Heart right ventricle (tissue), 16 donors: ENCODE data around the gene PRPF4. TPM values are rescaled to one million over a fixed set of nuclear protein-coding genes. Genes with fewer than 3 reads are reported as not detected.

Experiments
- ATAC-seq, 8 donors: fragments of 200-7000 bp; cut with Tn5 transposase; one replicate each; pipeline ENCODE4 v1.9.1; 2020; ENCODE audit warnings: mild to moderate bottlenecking in 8 of 8, moderate library complexity in 8 of 8, moderate number of reproducible peaks in 1 of 8
- DNase-seq, 2 donors: peaks; one replicate each; pipeline ENCODE4 v3.0.0-alpha.2; 2020
- H3K27ac ChIP-seq, 10 donors: fragments of 200-600 bp; sonication (generic) in 2 of 10; one replicate each; pipeline versions ENCODE4 v1.5.0 to v1.8.0; 2020 to 2022; ENCODE audit warnings: mild to moderate bottlenecking in 3 of 10
- H3K27me3 ChIP-seq, 7 donors: fragments of 200-600 bp; one replicate each; pipeline ENCODE4 v1.8.0; 2021 to 2022; ENCODE audit warnings: mild to moderate bottlenecking in 2 of 7
- H3K36me3 ChIP-seq, 9 donors: fragments of 200-600 bp; sonication (generic) in 1 of 9; one replicate each; pipeline versions ENCODE4 v1.5.0 to v1.8.0; 2020 to 2022; ENCODE audit warnings: mild to moderate bottlenecking in 2 of 9
- H3K4me1 ChIP-seq, 9 donors: fragments of 200-600 bp; sonication (generic) in 1 of 9; one replicate each; pipeline versions ENCODE4 v1.5.0 to v1.8.0; 2020 to 2022; ENCODE audit warnings: mild to moderate bottlenecking in 4 of 9
- H3K4me3 ChIP-seq, 10 donors: fragments of 200-600 bp; sonication (generic) in 2 of 10; one replicate each; pipeline versions ENCODE4 v1.5.0 to v1.8.0; 2020 to 2022; ENCODE audit warnings: mild to moderate bottlenecking in 7 of 10, moderate library complexity in 2 of 10
- H3K9me3 ChIP-seq, 11 donors: fragments of 200-600 bp in 10 of 11; sonication (generic) in 2 of 11; one replicate each; pipeline versions ENCODE4 v1.5.0 to v1.8.0; 2013 to 2022; ENCODE audit warnings: mild to moderate bottlenecking in 2 of 11, control low read depth in 1 of 11, moderate library complexity in 1 of 11
- WGBS, 2 donors: extraction: QIAGEN DNeasy Blood & Tissue Kit; methylation state at CpG; one replicate each; pipeline ENCODE4 v1.1.7; 2013; ENCODE audit warnings: inconsistent platforms in 1 of 2; 5-methylcytosine and 5-hydroxymethylcytosine counted together
- intact Hi-C, 10 donors: fragments of 100-400 bp; cut with DNase I; formaldehyde crosslinking; loops; one replicate each; pipeline versions ENCODE4 v1.11.1 to v1.14.2; 2022
- polyA plus RNA-seq, 2 donors: library from polyadenylated mRNA; stranded (reverse); fragments of 200-250 nt; gene quantifications; one replicate each; pipeline ENCODE4 v1.2.3, GENCODE V29; 2013
- total RNA-seq, 10 donors: library from RNA; stranded (reverse); fragmentation: NEBNext Ultra II Directional in 3 of 10; extraction: Animal tissue kit (Norgen Biotek cat#: 25700) in 3 of 10; gene quantifications; one replicate each; pipeline versions ENCODE4 v1.2.1 to v1.2.4, GENCODE V29; 2021 to 2023
- TF ChIP-seq, protein P1 (sequence below), 9 donors: fragments of 200-600 bp; sonication (generic) in 2 of 9; IDR thresholded peaks; one replicate each; pipeline versions ENCODE4 v1.5.0 to v1.8.0; 2021 to 2022; ENCODE audit warnings: antibody characterized with exemption in 9 of 9, mild to moderate bottlenecking in 5 of 9, moderate library complexity in 1 of 9
- donor health status: Arrhythmogenic right ventricular cardiomyopathy.
- donor health status: ischemic (EF 13 %, LVEDD 7.1; RV severe dilation, severe dysfunction).
- donor health status: healthy with polysubstance abuse.
- donor health status: DM: no; HTN: yes; CAD: no.
- donor health status: DM: no; HTN: no; CAD: no.
- donor health status: ischemic (EF 25% LVEDD 6.9; RV normal size, moderate dysfunction).
- donor health status: ischemic (EF 25% LVEDD 5.7; RV mildly dilated, moderate dysfunction).
- donor health status: healthy.
- donor health status: DM: yes; HTN: yes; CAD: no.
- donor health status: Ischemic cardiomyopathy.
- donor health status: ischemic (EF 35%, LVEDD 5.7; RV mildly dilated, moderate dysfunction).
- donor health status: nonischemic (EF 11% LVEDD 7.7; RV severe dilation, severe dysfunction).
- donor health status: DM: yes; HTN: yes; CAD: no.
- donor health status: PGD.
- donor health status: ischemic (EF 29% LVEDD 5.4; RV normal size, mild dysfunction).
- donor health status: nonischemic (EF 23%, LVEDD 6.1; RV moderate dilation, normal function).

Gene PRPF4
- total and polyA plus RNA-seq, 12 donors = 5.3 to 17.2 (median 13.3) TPM

DNA sequence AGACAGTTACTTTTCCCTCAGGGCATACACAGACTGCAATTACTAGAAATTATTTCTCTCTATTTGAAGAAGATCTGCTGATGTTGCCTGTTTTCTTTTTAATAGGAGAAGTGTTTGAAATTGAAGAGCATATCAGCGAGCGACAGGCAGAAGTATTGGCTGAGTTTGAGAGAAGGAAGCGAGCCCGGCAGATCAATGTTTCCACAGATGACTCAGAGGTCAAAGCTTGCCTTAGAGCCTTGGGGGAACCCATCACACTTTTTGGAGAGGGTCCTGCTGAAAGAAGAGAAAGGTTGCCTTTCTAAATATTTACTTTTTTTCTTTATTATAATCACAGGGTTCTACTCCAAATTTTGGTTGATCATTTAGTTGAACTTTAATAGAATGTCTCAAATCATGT is 3.4 kb downstream of the PRPF4 start:
- Histone ChIP-seq H3K4me1 (peaks cover 5 to 32% (median 19%) of the 10 kb centered on the region in 9 donors), H3K36me3 (peaks cover 0 to 74% (median 49%) of the 10 kb centered on the region in 9 donors), H3K27me3 (no peaks in the 10 kb centered on the region), H3K4me3 (no peak overlapping the region), H3K9me3 (no peaks in the 10 kb centered on the region), H3K27ac (no peak overlapping the region)
- TF ChIP-seq, protein P1, sequence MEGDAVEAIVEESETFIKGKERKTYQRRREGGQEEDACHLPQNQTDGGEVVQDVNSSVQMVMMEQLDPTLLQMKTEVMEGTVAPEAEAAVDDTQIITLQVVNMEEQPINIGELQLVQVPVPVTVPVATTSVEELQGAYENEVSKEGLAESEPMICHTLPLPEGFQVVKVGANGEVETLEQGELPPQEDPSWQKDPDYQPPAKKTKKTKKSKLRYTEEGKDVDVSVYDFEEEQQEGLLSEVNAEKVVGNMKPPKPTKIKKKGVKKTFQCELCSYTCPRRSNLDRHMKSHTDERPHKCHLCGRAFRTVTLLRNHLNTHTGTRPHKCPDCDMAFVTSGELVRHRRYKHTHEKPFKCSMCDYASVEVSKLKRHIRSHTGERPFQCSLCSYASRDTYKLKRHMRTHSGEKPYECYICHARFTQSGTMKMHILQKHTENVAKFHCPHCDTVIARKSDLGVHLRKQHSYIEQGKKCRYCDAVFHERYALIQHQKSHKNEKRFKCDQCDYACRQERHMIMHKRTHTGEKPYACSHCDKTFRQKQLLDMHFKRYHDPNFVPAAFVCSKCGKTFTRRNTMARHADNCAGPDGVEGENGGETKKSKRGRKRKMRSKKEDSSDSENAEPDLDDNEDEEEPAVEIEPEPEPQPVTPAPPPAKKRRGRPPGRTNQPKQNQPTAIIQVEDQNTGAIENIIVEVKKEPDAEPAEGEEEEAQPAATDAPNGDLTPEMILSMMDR (IDR thresholded peaks at IDR 0.05) = no peak
- WGBS, 2 donors = 89 to 93% methylated on average over 4 of the region's 4 CpGs
- DNase-seq = no peak
- no peak for ATAC-seq
- intact Hi-C loops = loop anchor here in 9 of 10 donors (5.0 to 10.0 kb wide), 5 partner anchors 57 to 316 kb away; partner anchors contain the start of genes ALAD (in 6 of the 9), FKBP15 (in 1 of the 9) and SLC31A1 (in 1 of the 9)

DNA sequence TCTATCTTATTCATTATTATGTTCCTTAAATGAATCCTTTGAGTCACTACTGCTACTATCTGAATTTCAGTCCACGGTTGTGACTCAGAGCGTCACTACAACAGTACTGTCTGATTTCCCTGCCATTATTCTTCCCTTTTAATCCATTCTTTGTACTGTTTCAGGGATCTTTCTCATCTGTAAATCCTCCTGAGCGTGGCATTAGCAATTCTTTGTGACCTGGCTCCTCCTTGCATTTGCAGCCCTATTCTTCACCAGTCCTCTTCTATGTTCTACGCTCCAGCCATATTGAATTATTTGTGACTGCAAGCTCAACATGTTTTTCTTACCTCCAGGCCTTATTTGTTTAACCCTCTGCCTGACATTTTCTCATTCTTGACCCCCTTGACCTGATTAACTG is 5.9 kb downstream of the PRPF4 start:
- DNase-seq = no peak
- 96 to 98% methylated on average over 4 of the region's 4 CpGs for WGBS, 2 donors
- H3K9me3 ChIP-seq = no peaks in the 10 kb centered on the region
- H3K36me3 ChIP-seq = peaks cover 0 to 99% (median 65%) of the 10 kb centered on the region in 9 donors
- TF ChIP-seq, protein P1 (IDR thresholded peaks at IDR 0.05) = no peak
- ATAC-seq = no peak
- no peaks in the 10 kb centered on the region for H3K27me3 ChIP-seq
- intact Hi-C loops = no loop called here
- peaks cover 1 to 18% (median 7%) of the 10 kb centered on the region in 9 donors for H3K4me1 ChIP-seq
- no peak overlapping the region for H3K4me3 ChIP-seq
- no peak overlapping the region for H3K27ac ChIP-seq

DNA sequence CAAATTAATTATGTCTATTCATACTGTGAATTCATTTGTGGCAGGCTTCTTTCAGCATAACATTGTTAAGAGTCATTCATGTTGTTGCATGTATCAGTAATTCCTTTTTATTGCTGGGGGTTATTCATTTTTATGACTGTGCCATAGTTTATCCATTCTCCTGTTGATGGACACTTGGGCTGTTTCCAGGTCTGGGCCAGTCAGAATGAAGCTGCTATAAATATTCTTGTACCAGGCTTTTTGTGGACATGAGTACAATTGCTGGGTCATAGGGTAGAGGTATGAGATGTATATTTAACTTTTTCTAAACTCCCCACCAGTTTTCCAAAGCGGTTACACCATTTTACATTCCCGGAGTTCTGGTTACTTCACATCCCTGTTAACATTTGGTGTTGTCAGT is 13.6 kb downstream of the PRPF4 start:
- Histone ChIP-seq H3K9me3 (no peaks in the 10 kb centered on the region), H3K4me1 (peaks cover 0 to 15% (median 0%) of the 10 kb centered on the region in 9 donors), H3K36me3 (peaks cover 0 to 100% (median 60%) of the 10 kb centered on the region in 9 donors), H3K4me3 (no peak overlapping the region), H3K27me3 (no peaks in the 10 kb centered on the region), H3K27ac (peak overlapping the region in 4 of 10 donors; percentile 4 to 45 (median 38))
- WGBS, 2 donors = 69 to 88% methylated on average over 2 of the region's 2 CpGs
- intact Hi-C loops = no loop called here
- TF ChIP-seq, protein P1 (IDR thresholded peaks at IDR 0.05) = no peak
- DNase-seq (no peak), ATAC-seq (peak in 5 of 8 donors; percentile 45 to 82 (median 68))

DNA sequence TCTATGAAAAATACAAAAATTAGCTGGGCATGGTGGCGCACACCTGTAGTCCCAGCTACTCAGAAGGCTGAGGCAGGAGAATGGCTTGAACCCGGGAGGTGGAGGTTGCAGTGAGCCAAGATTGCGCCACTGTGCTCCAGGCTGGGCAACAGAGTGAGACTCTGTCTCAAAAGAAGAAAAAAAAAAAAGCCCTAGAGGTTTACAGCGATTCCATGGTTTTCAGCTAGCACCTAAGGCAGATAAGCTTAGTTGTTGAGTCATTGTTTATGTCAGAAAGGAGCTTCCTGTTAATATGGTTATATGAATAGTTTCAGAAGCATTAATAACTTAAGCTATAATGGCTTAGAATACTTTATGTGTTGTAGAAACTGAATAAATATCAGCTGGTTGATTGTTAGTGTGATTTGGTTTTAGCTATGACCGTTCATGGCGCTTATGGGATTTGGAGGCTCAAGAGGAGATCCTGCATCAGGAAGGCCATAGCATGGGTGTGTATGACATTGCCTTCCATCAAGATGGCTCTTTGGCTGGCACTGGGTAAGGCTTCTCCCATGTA is 14.7 kb downstream of the PRPF4 start:
- peaks cover 0 to 90% (median 54%) of the 10 kb centered on the region in 9 donors for H3K36me3 ChIP-seq
- intact Hi-C loops = loop anchor here in 2 of 10 donors (10.0 kb wide), 2 partner anchors 65 to 375 kb away; no protein-coding TSS in a partner anchor
- H3K27me3 ChIP-seq = no peaks in the 10 kb centered on the region
- WGBS, 2 donors = 95 to 97% methylated on average over 6 of the region's 6 CpGs
- ATAC-seq = no peak
- no peaks in the 10 kb centered on the region for H3K9me3 ChIP-seq
- TF ChIP-seq, protein P1 (IDR thresholded peaks at IDR 0.05) = no peak
- no peak for DNase-seq
- peak overlapping the region in 1 of 10 donors; percentile 56 for H3K27ac ChIP-seq
- peaks cover 0 to 15% (median 0%) of the 10 kb centered on the region in 9 donors for H3K4me1 ChIP-seq
- no peak overlapping the region for H3K4me3 ChIP-seq
